Activated naive CD4-positive, alpha-beta T cell treated with anti-CD3 and anti-CD28 coated beads, Interleukin-2, amount 10 ng/mL, durations not matched to agents 7 days and 5 days (primary cell): ENCODE results near the gene COL6A1.
"Not testable (repeated sequence)": the region's sequence is repeated elsewhere in the genome, so short reads cannot be mapped to it uniquely, and the experiment has no call there.

Source experiments
- CTCF ChIA-PET: fragments of 350-600 bp; sonication (Branson Sonifier 250); formaldehyde crosslinking; loops from one replicate; lab custom pipeline; 2021; ENCODE audit warnings: antibody characterized with exemption; lab: Charles Lee
- DNase-seq: peaks from one replicate; pipeline ENCODE4 v3.0.0-alpha.2; 2020
- H3K27ac Mint-ChIP-seq: one replicate; pipeline ENCODE4 v1.8.0; 2021; ENCODE audit warnings: mild to moderate bottlenecking, moderate library complexity, mixed read lengths
- H3K27me3 Mint-ChIP-seq: one replicate; pipeline ENCODE4 v1.8.0; 2021; ENCODE audit warnings: mild to moderate bottlenecking, mixed read lengths
- H3K36me3 Mint-ChIP-seq: one replicate; pipeline ENCODE4 v1.8.0; 2021; ENCODE audit warnings: mixed read lengths
- H3K4me1 Mint-ChIP-seq: one replicate; pipeline ENCODE4 v1.8.0; 2021; ENCODE audit warnings: mixed read lengths
- H3K4me3 Mint-ChIP-seq: one replicate; pipeline ENCODE4 v1.8.0; 2021; ENCODE audit warnings: mild to moderate bottlenecking, moderate library complexity, mixed read lengths
- H3K9me3 Mint-ChIP-seq: one replicate; pipeline ENCODE4 v1.8.0; 2021; ENCODE audit warnings: mixed read lengths

The COL6A1 gene

GRCh38 chr21:46004168-46004861, 22.7 kb downstream of the COL6A1 start:
- CTCF ChIA-PET, result no interaction called here
- Mint-ChIP-seq H3K27ac (no peak overlapping the region), H3K36me3 (peaks cover 2% of the 10 kb centered on the region), H3K27me3 (no peaks in the 10 kb centered on the region), H3K4me3 (no peak overlapping the region), H3K4me1 (no peaks in the 10 kb centered on the region), H3K9me3 (peaks cover 20% of the 10 kb centered on the region)
- DNase-seq, result peak; percentile 8

GRCh38 chr21:46005081-46005480, 23.5 kb downstream of the COL6A1 start:
- CTCF ChIA-PET, result no interaction called here
- Mint-ChIP-seq H3K36me3 (peaks cover 2% of the 10 kb centered on the region), H3K27me3 (no peaks in the 10 kb centered on the region), H3K4me3 (no peak overlapping the region), H3K27ac (no peak overlapping the region), H3K4me1 (no peaks in the 10 kb centered on the region), H3K9me3 (peaks cover 24% of the 10 kb centered on the region)
- peak; percentile 3 for DNase-seq

- Mint-ChIP-seq H3K27me3 (no peaks in the 10 kb centered on the region), H3K4me1 (no peaks in the 10 kb centered on the region), H3K4me3 (no peak overlapping the region), H3K36me3 (peaks cover 2% of the 10 kb centered on the region), H3K9me3 (peaks cover 24% of the 10 kb centered on the region), H3K27ac (no peak overlapping the region)
- peak; percentile 18 for DNase-seq
- CTCF ChIA-PET, result no interaction called here
Observed at GRCh38 chr21:46005481-46005881, 23.9 kb downstream of the COL6A1 start.

- CTCF ChIA-PET, result not testable (repeated sequence)
Observed at GRCh38 chr21:46005894-46006546, 24.4 kb downstream of the COL6A1 start.

GRCh38 chr21:46006547-46007491, 25.2 kb downstream of the COL6A1 start:
- peaks cover 24% of the 10 kb centered on the region for H3K9me3 Mint-ChIP-seq
- peaks cover 2% of the 10 kb centered on the region for H3K36me3 Mint-ChIP-seq
- no peak overlapping the region for H3K4me3 Mint-ChIP-seq
- no peak overlapping the region for H3K27ac Mint-ChIP-seq
- CTCF ChIA-PET, result no interaction called here
- peak; percentile 13 for DNase-seq
- no peaks in the 10 kb centered on the region for H3K4me1 Mint-ChIP-seq
- peaks cover 3% of the 10 kb centered on the region for H3K27me3 Mint-ChIP-seq

More at GRCh38 chr21:46005894-46006546, 24.4 kb downstream of the COL6A1 start:
- not testable (repeated sequence) for H3K4me3 Mint-ChIP-seq, H3K27me3 Mint-ChIP-seq, H3K36me3 Mint-ChIP-seq, H3K27ac Mint-ChIP-seq, H3K4me1 Mint-ChIP-seq, DNase-seq
- peaks cover 24% of the 10 kb centered on the region for H3K9me3 Mint-ChIP-seq

- Mint-ChIP-seq H3K9me3 (peaks cover 24% of the 10 kb centered on the region), H3K36me3 (peaks cover 2% of the 10 kb centered on the region), H3K4me3 (no peak overlapping the region), H3K27ac (no peak overlapping the region), H3K27me3 (peaks cover 3% of the 10 kb centered on the region), H3K4me1 (no peaks in the 10 kb centered on the region)
- CTCF ChIA-PET, result no interaction called here
- no peak for DNase-seq
Observed at GRCh38 chr21:46007492-46007868, 25.9 kb downstream of the COL6A1 start.

- Mint-ChIP-seq H3K27ac (no peak overlapping the region), H3K9me3 (peaks cover 24% of the 10 kb centered on the region), H3K27me3 (peaks cover 3% of the 10 kb centered on the region), H3K4me3 (no peak overlapping the region), H3K4me1 (no peaks in the 10 kb centered on the region), H3K36me3 (peaks cover 2% of the 10 kb centered on the region)
- CTCF ChIA-PET, result no interaction called here
- peak; percentile 16 for DNase-seq
Observed at GRCh38 chr21:46008893-46009621, 27.5 kb downstream of the COL6A1 start.

GRCh38 chr21:46009951-46010705, 28.6 kb downstream of the COL6A1 start:
- Mint-ChIP-seq H3K4me1 (no peaks in the 10 kb centered on the region), H3K9me3 (peaks cover 19% of the 10 kb centered on the region), H3K36me3 (peaks cover 2% of the 10 kb centered on the region), H3K27ac (no peak overlapping the region), H3K27me3 (peaks cover 3% of the 10 kb centered on the region), H3K4me3 (no peak overlapping the region)
- CTCF ChIA-PET, result no interaction called here
- DNase-seq, result peak; percentile 5

- Mint-ChIP-seq H3K27me3 (peaks cover 8% of the 10 kb centered on the region), H3K4me3 (no peak overlapping the region), H3K27ac (no peak overlapping the region), H3K4me1 (no peaks in the 10 kb centered on the region), H3K9me3 (peaks cover 16% of the 10 kb centered on the region), H3K36me3 (no peaks in the 10 kb centered on the region)
- CTCF ChIA-PET, result no interaction called here
- no peak for DNase-seq
Observed at GRCh38 chr21:46011267-46011967, 29.8 kb downstream of the COL6A1 start.

GRCh38 chr21:46012154-46012553, 30.6 kb downstream of the COL6A1 start:
- Mint-ChIP-seq H3K4me3 (no peak overlapping the region), H3K36me3 (no peaks in the 10 kb centered on the region), H3K27ac (no peak overlapping the region), H3K4me1 (no peaks in the 10 kb centered on the region), H3K9me3 (peaks cover 16% of the 10 kb centered on the region), H3K27me3 (peaks cover 13% of the 10 kb centered on the region)
- CTCF ChIA-PET, result no interaction called here
- DNase-seq, result no peak

- H3K4me3 Mint-ChIP-seq, result no peak overlapping the region
- DNase-seq, result no peak
- CTCF ChIA-PET, result no interaction called here
- no peaks in the 10 kb centered on the region for H3K9me3 Mint-ChIP-seq
- no peaks in the 10 kb centered on the region for H3K36me3 Mint-ChIP-seq
- H3K27me3 Mint-ChIP-seq, result peaks cover 23% of the 10 kb centered on the region
- no peaks in the 10 kb centered on the region for H3K4me1 Mint-ChIP-seq
- H3K27ac Mint-ChIP-seq, result no peak overlapping the region
Observed at GRCh38 chr21:46014828-46015227, 33.3 kb downstream of the COL6A1 start.

GRCh38 chr21:46017148-46017547, 35.6 kb downstream of the COL6A1 start:
- no peaks in the 10 kb centered on the region for H3K4me1 Mint-ChIP-seq
- H3K36me3 Mint-ChIP-seq, result no peaks in the 10 kb centered on the region
- no peaks in the 10 kb centered on the region for H3K9me3 Mint-ChIP-seq
- CTCF ChIA-PET, result no interaction called here
- peaks cover 24% of the 10 kb centered on the region for H3K27me3 Mint-ChIP-seq
- DNase-seq, result no peak
- H3K27ac Mint-ChIP-seq, result no peak overlapping the region
- H3K4me3 Mint-ChIP-seq, result no peak overlapping the region

GRCh38 chr21:46017695-46018094, 36.1 kb downstream of the COL6A1 start:
- peak; percentile 6 for DNase-seq
- Mint-ChIP-seq H3K27ac (no peak overlapping the region), H3K27me3 (peaks cover 24% of the 10 kb centered on the region), H3K4me1 (no peaks in the 10 kb centered on the region), H3K9me3 (no peaks in the 10 kb centered on the region), H3K36me3 (no peaks in the 10 kb centered on the region), H3K4me3 (no peak overlapping the region)
- CTCF ChIA-PET, result no interaction called here
